Glomerular visceral epithelial cell (primary cell): Measurements from ENCODE around the gene DLEC1.
"Not testable (repeated sequence)": the region's sequence is repeated elsewhere in the genome, so short reads cannot be mapped to it uniquely, and the experiment has no call there.

Experiments
- DNase-seq: peaks from one replicate; pipeline ENCODE4 v3.0.0-alpha.2; 2016; ENCODE audit errors: extremely low spot score

Gene DLEC1

DNA sequence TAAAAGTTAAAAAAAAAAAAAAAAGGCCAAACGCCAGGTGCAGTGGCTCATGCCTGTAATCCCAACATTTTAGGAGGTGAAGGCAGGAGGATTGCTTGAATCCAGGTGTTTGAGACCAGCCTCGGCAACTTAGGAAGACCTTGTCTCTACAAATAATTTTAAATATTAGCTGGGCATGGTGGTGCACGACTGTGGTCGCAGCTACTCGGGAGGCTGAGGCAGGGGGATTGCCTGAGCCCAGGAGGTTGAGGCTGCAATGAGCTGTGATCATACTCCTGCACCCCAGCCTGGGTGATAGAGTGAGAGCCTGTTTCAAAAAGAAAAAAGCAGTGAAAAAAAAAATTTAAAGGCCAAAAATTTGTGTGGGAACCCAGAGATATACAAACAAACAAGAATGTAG, 2.7 kb upstream of the DLEC1 start:
- no peak for DNase-seq

DNA sequence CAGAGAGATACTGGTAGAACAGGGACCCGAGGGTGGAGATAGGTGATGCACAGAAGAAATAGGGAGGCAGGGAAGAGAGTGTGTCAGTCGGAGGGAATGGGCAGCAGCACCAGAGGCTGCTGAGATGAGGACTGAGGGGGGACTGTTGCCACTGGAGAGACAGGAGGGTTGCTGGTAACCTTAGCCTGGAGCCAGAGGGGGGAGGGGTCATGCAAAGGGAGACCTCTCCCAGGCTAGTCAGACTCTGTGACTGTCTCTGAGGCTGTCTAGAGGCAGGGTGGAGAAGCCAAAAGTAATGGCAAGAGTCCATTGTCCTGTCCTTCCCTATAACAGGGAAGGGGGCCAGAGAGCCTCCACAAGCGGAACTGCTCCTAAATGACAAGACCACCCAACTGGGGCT, 2.1 kb upstream of the DLEC1 start:
- no peak for DNase-seq

DNA sequence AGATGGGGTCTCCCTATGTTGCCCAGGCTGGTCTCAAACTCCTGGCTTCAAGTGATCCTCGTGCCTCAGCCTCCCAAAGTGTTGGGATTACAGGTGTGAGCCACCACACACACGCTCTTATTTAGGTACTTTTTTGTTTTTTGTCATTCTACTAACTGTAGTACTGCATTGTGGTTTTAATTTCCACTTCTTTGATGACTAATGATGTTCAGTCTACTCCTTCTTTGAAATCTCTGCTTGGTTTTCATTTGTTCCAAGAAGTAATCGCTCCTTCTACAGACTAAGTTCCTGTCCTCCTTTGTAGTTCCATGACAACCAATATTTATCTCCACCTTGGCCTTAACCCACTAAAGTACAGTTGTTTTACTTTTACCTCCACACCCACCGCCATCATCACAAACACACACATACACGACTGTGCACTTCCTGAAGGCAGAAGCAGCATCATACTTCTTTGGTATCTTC, 529 bp upstream of the DLEC1 start:
- no peak for DNase-seq

DNA sequence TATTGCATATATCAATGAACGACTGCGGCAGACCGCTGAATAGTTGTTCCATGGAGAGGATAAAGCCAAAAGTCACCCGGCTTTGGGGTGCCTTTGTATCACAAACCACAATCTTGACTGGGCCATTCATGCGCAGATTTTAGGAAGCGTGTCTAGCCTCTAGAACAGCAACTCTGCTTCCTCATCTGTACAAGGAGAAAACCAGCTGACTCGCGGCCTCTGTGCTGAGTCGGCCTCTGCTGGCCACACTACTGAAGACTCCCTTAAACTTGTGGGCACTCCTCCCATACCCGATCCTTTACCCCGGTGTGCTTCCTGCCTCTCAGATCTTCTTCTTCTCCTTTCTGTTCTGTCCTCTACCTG, 872 bp downstream of the DLEC1 start:
- no peak for DNase-seq

DNA sequence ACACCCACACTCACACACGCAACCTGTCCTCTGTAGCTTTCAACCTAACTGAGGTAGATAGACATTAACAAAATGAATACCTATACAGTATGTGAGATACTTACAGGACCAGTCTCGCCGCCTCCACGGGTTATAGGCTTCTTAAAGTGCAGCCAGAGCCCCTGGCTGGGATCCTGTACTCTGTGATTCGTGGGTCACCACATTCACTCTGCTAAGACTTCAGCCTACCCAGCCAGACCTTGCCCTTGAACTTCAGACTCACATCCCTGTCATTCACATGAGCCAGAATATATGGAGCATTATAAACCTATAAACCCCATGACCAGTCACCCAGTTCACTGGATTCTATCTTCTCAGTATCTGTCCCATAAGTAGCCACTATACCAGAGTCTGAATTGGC, 1.4 kb downstream of the DLEC1 start:
- no peak for DNase-seq

DNA sequence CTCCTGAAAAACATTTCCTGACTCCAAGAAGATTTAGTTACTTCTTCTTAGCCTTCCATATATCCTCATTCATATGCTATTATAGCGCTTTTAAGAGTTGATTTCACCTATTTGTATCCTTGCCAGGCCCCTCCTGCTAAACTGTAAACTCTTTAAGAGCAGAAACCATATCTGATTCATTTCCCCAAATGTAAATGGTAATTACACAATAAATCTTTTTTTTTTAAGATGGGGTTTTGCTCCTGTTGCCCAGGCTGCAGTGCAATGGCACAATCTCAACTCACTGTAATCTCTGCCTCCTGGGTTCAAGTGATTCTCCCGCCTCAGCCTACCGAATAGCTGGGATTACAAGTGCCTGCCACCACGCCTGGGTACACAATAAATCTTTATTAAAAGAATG, 4.5 kb downstream of the DLEC1 start:
- DNase-seq = no peak

DNA sequence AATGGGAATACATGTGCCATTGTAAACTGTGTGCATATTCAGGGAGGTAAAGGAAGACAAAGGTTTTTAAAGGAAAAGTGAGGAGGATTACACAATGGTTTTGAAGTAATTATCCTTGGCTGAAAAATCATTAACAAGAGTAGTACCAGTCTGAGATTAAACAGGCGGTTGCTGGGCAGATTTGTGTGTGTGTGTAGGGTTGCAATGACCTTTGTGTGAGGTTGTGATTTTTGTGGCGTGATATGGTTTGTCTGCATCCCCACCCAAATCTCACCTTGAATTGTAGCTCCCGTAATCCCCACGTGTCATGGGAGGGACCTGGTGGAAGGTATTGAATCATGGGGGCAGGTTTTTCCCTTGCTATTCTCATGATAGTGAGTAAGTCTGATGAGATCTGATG, 7.0 kb downstream of the DLEC1 start:
- no peak for DNase-seq

DNA sequence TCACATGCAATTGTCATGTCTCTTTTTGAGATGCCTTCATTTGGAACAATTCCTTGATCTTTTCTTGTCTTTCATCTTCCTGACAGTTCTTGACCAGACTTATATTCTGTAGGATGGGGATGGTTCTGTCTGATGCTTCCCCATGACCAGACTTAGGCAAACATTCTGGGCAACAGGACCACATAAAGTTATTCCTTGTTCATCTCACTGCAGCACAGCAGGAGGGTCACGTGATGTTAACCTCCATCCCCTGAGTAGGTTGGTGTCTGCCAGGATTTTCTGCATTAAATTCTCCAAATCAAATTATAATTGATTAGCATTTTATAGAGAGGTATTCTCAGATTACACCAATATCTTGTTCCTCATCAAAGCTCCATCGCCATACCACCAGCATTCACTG, 7.8 kb downstream of the DLEC1 start:
- DNase-seq = no peak

DNA sequence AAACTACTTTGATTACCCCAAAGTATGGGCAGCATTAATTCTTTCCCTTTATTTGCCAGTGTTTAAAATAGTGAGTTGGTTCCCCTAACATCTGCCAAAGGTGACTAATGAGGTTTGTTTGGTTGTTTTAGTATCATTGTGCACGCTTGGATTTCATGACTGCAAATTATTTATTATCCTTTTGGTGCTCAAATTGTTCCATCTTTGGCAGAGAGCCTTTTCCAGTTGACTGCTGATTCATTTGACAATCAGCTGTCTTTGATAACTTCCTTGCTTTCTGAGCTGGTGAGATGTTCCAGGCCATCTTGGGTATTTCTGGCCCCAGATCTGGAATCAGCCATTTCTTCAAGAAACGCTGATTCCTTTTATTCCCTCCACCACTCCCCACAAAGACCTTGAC, 8.9 kb downstream of the DLEC1 start:
- no peak for DNase-seq

DNA sequence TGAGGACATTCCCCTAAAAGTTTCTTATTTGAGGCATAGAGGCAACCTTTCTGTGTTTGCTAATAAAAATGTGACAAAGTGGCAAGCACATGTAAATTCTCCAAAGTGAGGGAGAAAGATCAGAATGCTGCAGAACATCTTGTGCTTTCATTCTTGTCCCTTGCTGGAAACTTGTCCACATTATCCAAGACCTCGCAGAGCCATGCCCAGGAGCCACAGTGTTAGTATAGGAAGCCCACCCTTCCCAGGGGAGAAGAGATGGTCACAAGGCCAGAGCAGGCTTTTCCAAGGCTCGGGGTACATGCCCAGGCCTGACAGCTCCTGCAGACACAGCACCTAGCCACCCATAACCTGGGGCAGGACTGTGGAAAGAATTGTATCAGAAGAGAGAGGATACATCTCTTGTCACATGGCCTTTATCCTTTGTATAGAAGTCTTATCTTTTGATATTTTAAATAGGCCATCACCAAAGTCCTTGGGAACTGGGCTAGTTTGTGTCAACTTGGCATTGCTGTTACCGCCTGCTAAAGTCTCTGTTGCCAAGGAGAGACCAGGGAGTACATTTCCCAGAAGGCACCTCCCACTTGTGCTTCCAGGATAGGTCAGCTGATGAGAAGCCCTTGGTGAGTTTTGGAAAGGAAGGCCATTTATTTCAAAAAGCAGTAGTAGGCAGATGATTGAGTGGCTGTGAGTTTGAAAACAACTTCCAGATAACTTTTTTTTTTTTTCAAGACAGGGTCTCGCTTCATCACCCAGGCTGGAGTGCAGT, 10.5 kb downstream of the DLEC1 start:
- DNase-seq = no peak

DNA sequence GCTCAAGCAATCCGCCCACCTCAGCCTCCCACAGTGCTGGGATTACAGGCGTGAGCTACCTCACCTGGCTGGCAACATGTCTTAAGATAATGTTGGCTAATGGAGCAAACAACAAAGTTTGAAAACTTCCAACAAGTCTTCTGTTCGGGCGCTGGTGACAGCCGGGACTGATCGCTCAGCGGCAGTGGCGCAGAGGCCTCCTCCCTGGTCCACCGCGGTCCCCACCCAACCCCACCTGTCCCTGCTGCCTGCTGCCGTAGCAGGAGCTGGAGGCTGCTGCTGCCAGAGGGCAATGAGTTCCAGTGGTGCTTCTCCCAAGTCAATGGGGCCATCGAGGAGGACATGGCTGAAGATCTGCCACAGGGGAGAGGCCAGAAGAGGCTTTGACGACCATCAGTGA, 12.1 kb downstream of the DLEC1 start:
- no peak for DNase-seq

DNA sequence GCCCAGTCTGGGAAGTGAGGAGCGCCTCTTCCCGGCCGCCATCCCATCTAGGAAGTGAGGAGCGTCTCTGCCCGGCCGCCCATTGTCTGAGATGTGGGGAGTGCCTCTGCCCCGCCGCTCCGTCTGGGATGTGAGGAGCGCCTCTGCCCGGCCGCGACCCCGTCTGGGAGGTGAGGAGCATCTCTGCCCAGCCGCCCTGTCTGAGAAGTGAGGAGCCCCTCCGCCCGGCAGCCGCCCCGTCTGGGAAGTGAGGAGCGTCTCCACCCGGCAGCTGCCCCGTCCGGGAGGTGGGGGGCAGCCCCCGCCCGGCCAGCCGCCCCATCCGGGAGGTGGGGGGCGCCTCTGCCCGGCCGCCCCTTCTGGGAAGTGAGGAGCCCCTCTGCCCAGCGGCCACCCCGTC, 14.3 kb downstream of the DLEC1 start:
- not testable (repeated sequence) for DNase-seq

DNA sequence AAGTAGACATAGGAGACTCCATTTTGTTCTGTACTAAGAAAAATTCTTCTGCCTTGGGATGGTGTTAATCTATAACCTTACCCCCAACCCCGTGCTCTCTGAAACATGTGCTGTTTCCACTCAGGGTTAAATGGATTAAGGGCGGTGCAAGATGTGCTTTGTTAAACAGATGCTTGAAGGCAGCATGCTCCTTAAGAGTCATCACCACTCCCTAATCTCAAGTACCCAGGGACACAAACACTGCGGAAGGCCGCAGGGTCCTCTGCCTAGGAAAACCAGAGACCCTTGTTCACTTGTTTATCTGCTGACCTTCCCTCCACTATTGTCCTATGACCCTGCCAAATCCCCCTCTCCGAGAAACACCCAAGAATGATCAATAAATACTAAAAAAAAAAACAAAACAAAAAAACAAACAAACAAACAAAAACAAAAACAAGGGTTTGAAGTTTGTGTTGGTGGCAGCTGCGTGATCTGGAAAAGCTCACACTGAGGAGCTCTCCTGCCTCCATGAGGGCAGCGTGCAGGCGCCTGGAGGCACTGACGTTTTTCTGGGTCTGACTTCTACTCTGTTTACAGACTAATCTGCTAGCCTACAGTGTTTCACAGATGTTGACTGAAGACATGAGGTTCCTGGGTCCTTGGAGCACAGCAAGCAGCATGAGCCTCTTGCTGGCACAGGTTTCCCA, 14.9 kb downstream of the DLEC1 start:
- not testable (repeated sequence) for DNase-seq

DNA sequence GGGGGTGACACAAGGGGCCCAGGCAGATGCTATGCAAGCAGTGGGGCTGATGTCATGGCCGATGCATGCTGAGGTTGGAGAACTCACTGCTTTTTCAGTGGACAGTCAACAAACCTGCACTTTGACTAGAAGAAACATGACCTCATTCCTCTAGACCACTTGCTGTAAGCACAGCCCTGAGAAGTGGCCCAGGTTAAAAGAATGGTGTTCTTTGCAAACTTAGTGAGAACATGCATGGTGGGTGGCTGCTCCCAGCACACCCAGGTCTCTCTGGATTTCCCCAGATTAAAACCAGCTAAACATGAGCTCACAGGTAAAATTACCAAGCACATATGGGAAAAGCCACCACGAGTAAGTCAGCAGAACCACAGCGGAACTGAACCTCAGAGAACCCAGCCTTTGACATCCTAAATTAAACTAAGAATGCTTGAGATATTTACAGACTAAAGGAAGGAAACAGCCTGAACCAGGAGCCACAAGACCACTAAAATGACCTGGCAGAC, 15.5 kb downstream of the DLEC1 start:
- no peak for DNase-seq

DNA sequence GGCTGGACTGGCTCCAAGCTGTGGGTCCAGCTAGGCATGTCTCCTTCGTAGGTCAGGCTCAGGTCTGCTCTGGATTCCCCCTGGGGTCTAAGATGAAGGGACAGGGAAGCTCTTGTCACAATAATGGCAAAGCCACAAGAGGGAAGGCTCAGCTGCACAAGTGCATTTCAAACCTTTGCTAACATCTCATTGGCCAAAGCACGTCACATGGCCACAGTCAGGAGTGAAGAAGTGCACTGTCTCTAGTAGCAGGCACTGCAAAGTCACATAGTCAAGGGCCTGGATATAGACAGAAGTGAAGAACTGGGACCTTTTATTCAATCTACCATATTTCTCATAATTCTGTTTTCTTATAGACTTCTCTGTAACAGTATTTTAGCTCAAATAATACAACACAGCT, 20.1 kb downstream of the DLEC1 start:
- no peak for DNase-seq

DNA sequence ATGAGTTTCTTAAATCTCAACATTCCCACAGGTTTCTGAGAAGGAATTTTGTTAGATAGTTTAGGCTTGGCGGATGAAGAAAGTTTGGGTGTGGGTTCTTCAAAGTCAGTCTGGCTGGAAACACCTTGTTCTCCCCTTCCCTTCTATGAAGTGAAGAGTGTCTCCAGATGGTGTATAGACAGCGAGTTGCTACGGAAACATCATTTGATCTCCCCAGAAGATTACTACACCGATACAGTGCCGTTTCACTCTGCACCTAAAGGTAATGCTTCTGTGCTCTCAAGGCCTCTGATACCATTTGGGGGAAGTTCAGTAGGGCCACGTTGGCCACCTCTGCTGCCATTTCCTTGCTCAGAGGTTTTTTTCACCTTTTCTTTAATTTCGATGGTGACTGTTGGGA, 20.6 kb downstream of the DLEC1 start:
- no peak for DNase-seq

DNA sequence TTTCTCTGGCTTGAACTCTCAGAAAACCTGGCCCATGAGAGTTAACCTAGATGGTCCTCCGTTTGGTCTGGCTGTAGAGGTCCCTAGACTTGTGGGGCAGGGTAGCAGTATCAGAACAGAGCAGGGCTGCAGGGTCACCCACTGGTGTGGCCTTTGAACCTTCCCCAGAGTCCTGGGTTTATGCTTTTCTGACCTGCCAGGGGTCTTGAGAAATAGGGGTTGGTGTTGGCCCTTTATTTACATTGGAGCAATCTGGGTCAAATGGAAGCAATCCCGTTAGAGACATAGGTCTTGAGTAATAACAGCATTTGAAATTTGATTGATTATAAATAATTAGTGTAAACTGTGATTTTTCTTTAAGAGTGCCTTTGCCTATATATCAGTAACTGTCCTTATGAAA, 23.8 kb downstream of the DLEC1 start:
- no peak for DNase-seq

DNA sequence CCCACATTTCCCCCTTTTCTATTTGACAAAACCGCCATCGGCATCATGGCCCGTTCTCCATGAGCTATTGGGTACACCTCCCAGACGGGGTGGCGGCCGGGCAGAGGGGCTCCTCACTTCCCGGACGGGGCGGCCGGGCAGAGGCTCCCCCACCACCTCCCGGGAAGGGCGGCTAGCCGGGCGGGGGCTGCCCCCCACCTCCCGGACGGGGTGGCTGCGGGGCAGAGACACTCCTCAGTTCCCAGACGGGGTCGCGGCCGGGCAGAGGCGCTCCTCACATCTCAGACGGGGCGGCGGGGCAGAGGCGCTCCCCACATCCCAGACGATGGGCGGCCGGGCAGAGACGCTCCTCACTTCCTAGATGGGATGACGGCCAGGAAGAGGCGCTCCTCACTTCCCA, 25.4 kb downstream of the DLEC1 start:
- not testable (repeated sequence) for DNase-seq

DNA sequence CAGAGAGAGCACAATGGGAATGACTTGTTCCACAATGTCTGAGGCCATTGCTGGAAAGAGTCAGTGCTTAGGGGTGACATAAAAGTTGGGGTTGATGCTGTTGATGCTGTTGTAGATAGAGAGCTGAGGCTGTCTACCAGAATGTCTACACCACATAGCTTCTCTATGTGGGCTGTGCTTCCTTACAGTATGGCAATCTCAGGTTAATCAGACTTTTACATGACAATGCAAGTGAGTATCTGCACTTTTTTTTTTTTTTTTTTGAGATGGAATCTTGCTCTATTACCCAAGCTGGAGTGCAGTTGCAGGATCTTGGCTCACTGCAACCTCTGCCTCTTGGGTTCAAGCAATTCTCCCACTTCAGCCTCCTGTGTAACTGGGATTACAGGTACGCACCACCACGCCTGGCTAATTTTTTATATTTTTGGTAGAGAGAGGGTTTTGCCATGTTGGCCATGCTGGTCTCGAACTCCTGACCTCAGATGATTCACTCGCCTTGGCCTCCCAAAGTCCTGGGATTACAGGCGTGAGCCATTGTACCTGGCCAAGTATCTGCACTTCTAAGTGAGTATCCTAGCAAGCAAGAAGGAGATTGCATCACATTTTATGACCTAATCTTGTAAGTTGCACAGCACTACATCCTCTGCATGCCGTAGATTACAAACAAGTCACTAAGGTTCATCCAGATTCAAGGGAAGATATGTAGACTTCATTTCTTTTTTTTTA, 28.7 kb downstream of the DLEC1 start:
- DNase-seq = no peak

DNA sequence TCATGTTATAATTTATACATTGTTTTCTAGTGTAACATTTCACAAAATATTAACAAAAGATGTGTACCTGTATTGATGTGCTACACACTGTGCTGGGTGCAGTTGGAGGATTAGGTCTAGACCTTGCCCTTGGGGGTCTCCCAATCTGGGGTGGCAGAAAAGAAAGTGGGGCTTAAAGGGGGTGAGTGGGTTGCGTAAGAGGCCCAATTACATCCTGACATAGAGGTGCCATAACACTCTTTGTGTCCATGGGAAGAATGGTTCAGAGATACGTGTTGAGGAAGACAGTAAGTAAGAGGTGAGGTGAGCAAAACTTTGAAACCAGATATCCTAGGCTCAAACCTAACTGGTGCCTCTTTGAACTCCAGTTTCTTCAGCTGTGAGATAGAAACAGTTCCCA, 31.0 kb downstream of the DLEC1 start:
- DNase-seq = no peak

DNA sequence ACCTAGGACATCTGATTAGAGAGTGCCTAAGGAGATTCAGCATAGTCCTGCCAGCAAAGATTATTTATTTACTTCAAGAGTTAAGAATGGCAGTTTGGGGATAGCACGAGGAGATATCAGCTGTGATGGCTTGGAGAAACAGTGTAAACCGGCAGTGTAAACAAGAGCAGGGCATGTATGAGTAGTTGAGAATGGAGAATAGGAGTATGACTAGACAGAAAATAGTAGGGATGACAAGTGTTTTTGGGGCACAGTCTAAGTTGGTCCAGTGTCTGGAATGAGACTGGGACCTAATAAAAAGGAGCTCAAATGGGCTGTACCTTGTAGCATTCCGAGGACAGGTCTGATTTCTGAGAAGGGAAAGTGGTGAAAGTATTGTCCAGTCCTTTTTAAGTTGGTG, 38.1 kb downstream of the DLEC1 start:
- DNase-seq = not testable (repeated sequence)

DNA sequence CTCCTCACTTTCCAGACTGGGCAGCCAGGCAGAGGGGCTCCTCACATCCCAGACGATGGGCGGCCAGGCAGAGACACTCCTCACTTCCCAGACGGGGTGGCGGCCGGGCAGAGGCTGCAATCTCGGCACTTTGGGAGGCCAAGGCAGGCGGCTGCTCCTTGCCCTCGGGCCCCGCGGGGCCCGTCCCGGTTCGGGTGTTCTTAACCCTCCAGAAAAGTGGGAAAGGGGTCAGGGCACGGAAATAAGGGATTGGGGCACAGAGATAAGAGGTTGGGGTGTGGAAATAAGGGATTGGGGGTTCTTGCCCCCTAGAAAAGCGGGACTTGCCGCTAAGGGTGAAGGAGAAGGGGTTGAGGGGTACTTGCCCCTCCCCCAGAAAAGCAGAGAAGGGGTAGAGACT, 43.3 kb downstream of the DLEC1 start:
- DNase-seq = not testable (repeated sequence)

DNA sequence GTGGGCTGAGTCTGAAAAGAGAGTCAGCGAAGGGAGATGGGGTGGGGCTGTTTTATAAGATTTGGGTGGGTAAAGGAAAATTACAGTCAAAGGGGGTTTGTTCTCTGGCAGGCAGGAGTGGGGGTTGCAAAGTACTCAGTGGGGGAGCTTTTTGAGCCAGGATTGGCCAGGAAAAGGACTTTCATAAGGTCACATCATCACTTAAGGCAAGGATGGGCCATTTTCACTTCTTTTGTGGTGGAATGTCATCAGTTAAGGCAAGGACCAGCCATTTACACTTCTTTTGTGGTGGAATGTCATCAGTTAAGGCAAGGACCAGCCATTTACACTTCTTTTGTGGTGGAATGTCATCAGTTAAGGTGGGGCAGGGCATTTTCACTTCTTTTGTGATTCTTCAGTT, 44.2 kb downstream of the DLEC1 start:
- not testable (repeated sequence) for DNase-seq
